CD4-positive, alpha-beta T cell treated with Interleukin-1 beta for 1 hour (primary cell): ENCODE results near the gene MAU2.

Source experiments
- DNase-seq, 2 donors: peaks; one replicate each; pipeline ENCODE4 v3.0.0-alpha.2; 2020 to 2022

Gene MAU2

GRCh38 chr19:19320361-19321140, at the start of gene MAU2, which contains the start of gene SUGP1:
MAU2 (plus strand) TSS chr19:19320829; CDS start chr19:19320860, 31 bp downstream.
SUGP1 (minus strand) TSS chr19:19320509; CDS start chr19:19320496, 13 bp downstream.
- peak; percentile 92 for DNase-seq

GRCh38 chr19:19271828-19272599, 48.6 kb upstream of the MAU2 start:
- DNase-seq = no peak

- DNase-seq = no peak
Observed at GRCh38 chr19:19274146-19274545, 46.5 kb upstream of the MAU2 start.

GRCh38 chr19:19274716-19275565, 45.7 kb upstream of the MAU2 start:
- DNase-seq = no peak

DNA sequence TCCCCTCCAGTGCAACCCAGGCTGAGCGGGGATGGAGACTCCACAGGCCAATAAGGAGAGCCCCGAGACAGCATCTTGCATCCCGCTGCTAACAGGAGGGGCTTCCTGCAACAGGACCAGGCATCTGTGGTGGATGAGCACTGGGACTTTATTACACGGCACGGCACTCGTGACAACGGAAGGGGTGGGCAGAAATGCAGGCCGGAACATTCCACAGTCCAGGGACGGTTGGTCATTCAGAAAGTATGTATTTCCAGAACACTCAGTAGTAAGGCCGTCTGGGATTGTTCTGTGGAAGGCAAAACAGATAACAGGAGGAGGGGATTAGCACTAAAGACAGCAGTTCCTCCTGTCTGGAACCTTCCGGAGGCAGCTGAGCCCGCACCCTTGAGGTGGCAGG, 44.2 kb upstream of the MAU2 start:
- DNase-seq = no peak

GRCh38 chr19:19276851-19277250, 43.8 kb upstream of the MAU2 start:
- DNase-seq = no peak

DNA sequence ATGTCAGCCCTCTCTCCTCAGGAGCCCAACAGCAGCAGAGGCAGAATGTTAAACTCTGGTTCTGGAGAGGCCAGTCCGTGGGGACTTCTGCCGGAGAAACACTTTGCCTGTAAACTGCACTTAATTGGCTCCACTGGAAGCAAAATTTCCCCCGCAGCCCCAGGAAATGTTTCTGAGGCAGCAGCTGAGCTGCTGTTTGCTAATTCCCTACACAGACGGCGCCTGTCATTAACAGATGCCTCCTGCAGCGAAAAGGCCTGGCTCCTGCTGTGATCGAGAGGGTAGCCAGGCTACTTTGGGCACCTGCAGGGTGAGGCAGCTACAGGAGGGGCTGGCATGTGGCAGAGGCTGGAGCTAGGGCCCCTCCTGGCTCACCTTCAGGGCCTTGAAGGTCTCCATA, 42.3 kb upstream of the MAU2 start:
- no peak for DNase-seq

- DNase-seq = no peak
Observed at GRCh38 chr19:19279062-19279612, 41.5 kb upstream of the MAU2 start.

DNA sequence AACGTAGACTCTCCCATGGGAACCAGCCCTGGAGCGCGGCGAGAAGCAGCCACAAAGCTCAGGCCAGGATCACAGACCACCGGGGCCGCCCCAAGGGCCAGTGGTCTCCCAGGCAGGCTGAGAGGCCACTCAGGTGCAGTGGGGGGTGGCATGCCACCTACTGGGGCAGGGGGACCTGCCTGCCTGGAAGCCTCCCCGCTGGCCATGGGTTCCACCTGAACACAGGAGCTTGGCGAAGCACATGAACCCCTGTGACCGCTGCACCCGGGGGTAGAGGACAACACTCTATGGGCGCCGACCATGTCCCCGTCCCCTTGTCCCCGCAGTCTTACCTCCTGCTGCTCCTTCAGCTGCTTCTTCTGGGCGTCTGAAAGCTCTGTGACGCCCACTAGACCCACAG, 40.8 kb upstream of the MAU2 start:
- DNase-seq = no peak

GRCh38 chr19:19280561-19280960, 40.1 kb upstream of the MAU2 start:
- DNase-seq = no peak

- DNase-seq = no peak
Observed at GRCh38 chr19:19285686-19286085, 34.9 kb upstream of the MAU2 start.

DNA sequence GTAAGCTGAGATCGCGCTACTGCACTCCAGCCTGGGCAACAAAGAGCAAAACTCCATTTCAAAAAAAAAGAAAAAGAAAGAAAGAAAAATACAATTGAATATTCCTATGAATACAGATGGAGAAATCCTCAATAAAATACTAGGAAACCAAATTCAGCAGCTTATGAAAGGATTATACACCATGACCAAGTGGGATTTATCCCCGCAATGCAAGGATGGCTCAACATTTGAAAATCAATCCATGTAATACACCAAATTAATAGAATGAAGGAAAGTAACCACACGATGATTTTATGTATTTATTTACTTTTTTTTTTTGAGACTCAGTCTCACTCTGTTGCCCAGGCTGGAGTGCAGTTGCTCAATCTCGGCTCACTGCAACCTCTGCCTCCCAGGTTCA, 28.0 kb upstream of the MAU2 start:
- DNase-seq = no peak

- no peak for DNase-seq
Observed at GRCh38 chr19:19294914-19295313, 25.7 kb upstream of the MAU2 start.

DNA sequence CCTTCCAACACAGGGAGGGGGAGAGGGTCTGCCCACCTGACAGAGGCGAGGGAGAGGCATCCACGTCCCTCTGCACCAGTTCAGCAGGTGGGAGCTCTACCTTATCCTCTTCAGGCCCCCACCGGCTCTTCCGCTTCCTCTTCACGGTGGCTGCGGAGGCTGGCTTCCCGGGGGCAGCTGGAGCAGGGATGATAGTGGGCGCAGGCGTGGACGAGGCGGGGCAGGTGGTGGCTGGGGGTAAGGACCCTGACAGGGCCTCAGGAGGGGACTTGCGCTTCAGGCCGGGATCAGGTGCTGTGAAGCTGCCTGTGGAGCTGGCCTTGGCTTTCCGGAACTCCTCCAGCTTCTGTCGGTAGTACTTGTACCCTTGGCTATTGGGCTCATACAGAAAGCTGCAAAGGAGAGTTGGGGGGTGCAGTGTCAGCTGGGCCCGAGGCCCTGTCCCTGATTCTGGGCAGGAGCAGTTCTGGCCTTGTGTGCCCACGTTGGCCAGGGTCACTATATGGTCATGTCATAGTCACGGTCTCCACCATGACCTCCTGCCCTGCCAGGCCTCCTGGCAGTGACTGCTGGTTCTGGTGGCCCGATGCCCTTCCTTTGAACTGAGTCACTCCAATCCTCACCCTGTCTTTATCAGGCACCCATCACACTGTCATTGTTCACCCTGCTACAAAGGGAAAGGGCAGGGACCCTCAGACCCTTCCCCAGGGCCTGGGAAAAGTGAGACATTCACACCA, 23.5 kb upstream of the MAU2 start:
- DNase-seq = no peak

DNA sequence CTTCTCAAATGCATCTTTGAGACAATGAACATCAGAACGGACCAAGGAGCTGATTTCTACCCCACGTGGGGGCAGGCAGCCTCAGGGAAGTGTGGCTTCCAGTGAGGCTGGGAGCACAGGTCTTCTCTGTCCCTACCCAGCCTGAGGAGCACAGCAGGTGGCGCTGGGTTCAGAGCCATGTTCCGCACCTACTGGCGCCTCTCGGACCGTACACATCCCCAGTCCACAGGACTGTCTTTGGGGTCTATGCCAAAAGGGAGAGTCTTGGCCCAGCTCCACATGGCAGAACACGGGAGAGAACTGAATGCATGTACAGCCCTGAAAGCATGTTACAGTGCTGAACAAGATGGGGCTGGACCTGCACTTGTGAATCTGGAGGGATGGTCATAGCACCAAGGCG, 22.9 kb upstream of the MAU2 start:
- DNase-seq = no peak

- DNase-seq = no peak
Observed at GRCh38 chr19:19300613-19301012, 20.0 kb upstream of the MAU2 start.

- no peak for DNase-seq
Observed at GRCh38 chr19:19303411-19303810, 17.2 kb upstream of the MAU2 start.

- no peak for DNase-seq
Observed at GRCh38 chr19:19304186-19304965, 16.3 kb upstream of the MAU2 start.

GRCh38 chr19:19305066-19305465, 15.6 kb upstream of the MAU2 start:
- DNase-seq = no peak

DNA sequence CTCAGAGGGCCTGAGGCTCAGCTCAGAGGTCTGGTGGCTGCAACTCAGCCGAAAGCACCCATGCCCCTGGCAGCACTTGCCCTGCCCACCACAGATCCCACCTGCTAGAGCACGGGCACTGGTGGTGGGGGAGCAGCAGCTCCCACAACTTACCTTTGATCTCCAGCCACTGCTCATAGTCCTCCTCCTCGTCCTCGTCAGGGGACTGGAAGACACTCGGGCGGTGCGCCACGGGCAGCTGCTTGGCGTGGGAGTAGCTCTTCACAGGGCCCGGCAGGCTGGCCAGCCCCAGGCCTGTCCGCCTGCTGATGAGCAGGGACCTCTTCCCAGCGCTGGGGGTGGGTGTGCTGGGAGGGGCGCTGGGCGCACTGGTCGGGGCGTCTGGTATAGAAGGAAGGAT, 14.9 kb upstream of the MAU2 start:
- no peak for DNase-seq

DNA sequence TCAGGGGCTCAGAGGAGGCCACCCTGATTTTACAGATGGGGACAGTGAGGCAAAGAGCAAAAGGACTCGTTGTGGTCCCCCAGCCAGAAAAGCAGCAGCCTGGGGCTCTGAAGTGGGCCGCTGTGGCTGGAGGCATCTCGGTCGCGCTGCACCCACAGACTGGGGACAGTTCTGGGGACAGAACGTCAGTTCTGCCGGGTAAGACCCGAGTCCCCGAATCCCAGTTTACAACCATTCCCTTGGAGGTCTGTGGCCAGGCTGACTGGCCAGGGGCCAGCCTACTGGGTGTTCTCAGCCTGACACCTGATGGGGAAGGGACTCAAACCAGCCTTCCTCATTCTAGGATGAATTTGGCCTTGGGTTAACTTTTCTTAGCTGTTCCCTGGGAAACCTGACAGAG, 14.4 kb upstream of the MAU2 start:
- DNase-seq = no peak
